ENCODE data around the gene CLEC4F.
A peak's percentile ranks its signal among the peaks of the same experiment; 100 is the strongest.

The CLEC4F gene

GRCh38 chr2:70789304-70790135 lies 30.9 kb downstream of the CLEC4F start:
- peak; percentile 72 for TF ChIP-seq CTCF (conservative IDR thresholded peaks at IDR 0.05; ENCODE audit: low read depth, low read length)
- H3K4me3 ChIP-seq (ENCODE audit: low read depth, low read length): no peak overlapping the region
- peak; percentile 58 for DNase-seq (ENCODE audit: low read depth)

DNA sequence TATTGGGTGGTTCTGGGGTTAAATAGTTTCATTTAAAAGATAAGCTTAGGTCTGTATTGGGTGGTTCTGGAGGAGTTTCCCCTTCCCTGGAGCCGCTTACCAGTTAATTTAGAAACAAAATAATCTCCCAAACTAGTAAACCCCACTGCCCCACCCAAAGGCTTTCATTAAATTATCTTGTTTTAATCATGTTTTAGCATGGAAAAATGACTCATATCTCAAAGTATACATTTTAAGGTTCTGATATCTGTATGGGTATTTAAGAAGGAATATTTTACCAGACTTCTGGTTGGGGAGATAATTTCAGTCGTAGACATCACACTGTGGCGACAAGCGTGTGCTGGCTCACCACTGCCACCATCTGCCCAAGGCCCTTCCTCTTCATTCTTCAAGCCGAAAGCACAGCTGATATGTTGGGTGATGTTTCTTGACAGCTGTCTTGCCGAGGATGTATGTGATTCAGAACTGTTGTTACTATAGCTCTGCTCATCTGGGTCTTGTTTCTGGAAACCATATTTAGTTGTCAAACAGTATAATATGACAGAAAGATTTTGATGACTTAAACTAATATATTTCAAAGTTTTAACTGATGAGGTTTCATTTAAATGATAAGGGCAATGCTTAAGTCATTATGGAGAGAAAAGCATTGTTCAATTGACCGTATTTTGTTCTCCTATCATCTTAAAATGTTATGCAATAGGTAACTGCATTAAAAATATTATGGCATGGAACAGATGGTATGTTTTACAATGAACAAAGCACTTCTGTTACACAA lies 35.1 kb downstream of the CLEC4F start:
- peak; percentile 54 for TF ChIP-seq CTCF (conservative IDR thresholded peaks at IDR 0.05; ENCODE audit: low read depth, low read length)
- DNase-seq (ENCODE audit: low read depth): peak; percentile 23

GRCh38 chr2:70784320-70784719 lies 36.1 kb downstream of the CLEC4F start:
- TF ChIP-seq CTCF (conservative IDR thresholded peaks at IDR 0.05; ENCODE audit: low read depth, low read length): no peak
- no peak for DNase-seq (ENCODE audit: low read depth)
- no peak overlapping the region for H3K4me3 ChIP-seq (ENCODE audit: low read depth, low read length)

More for the DNA sequence above, 35.1 kb downstream of the CLEC4F start:
- no peak overlapping the region for H3K4me3 ChIP-seq (ENCODE audit: low read depth, low read length)

GRCh38 chr2:70779911-70780545 lies 40.4 kb downstream of the CLEC4F start:
- H3K4me3 ChIP-seq (ENCODE audit: low read depth, low read length): no peak overlapping the region
- no peak for TF ChIP-seq CTCF (conservative IDR thresholded peaks at IDR 0.05; ENCODE audit: low read depth, low read length)
- DNase-seq (ENCODE audit: low read depth): no peak

DNA sequence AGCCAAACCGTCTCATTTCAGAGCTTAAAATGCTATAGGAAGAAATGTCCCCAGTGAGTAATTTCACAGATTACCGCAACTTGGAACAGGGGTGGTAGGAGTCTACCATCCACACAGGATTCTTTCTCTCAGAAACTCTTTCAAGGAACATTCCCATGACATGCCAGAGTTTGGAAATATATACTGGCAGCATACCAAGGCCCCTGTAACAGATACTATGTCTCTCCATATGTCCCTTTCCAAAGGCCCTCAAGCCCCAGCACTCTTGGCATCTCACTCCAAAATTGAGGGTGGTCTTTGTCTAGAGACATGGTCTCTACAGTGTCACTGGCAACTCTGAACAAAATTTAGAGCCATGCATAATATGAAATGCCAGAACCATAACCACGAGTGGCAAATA lies 40.9 kb downstream of the CLEC4F start:
- TF ChIP-seq CTCF (conservative IDR thresholded peaks at IDR 0.05; ENCODE audit: low read depth, low read length): no peak
- DNase-seq (ENCODE audit: low read depth): no peak
- no peak overlapping the region for H3K4me3 ChIP-seq (ENCODE audit: low read depth, low read length)

DNA sequence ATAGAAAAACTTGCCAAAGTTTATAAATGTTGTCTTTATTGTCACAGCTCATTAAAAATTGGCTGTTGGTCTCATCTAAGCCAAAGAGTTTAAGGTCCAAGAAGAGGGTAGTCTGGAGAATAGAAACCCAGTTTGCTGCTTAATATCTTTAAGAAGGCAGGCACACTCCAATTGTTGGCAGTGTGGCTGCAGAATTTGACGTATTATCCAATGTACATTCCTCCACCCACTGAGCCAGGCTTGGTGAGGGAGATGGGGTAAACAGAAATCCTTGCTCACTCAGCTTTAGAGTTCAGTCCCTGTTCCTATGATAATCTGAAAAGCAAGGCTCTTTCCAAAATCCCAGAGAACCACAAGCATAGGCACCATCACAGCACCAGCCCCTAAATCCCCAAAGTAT lies 41.7 kb downstream of the CLEC4F start:
- no peak overlapping the region for H3K4me3 ChIP-seq (ENCODE audit: low read depth, low read length)
- no peak for DNase-seq (ENCODE audit: low read depth)
- TF ChIP-seq CTCF (conservative IDR thresholded peaks at IDR 0.05; ENCODE audit: low read depth, low read length): no peak

Data from choroid plexus epithelial cell (primary cell).